HG03139 (cell line): Measurements from ENCODE around the gene C1QL2.

Experiments
- ATAC-seq: cut with Tn5 transposase; IDR thresholded peaks from one replicate; pipeline ENCODE4 v1.9.1; 2021; ENCODE audit not compliant: unreplicated experiment

Gene C1QL2

DNA sequence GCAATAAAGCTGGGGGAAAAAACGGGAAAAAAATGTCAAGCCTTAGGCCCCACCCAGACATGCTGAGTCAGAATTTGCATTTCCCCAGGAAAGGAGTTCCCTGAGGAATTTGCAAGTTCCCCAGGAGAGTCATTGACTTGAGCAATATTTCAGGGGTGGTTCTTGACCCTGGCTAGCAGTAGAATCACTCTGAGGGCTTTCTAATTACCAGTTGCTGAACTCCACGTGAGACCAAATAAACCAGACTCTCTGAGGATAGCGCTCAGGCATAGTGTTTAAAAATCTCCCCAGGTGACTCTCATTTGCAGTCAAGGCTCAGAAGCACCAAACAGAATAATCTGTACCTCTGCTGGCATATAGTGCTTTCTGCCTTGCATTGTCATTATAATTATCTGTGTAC, 48.7 kb downstream of the C1QL2 start:
- ATAC-seq: no peak

- no peak for ATAC-seq
Measured at GRCh38 chr2:119108186-119108585, 50.4 kb downstream of the C1QL2 start.

GRCh38 chr2:119106301-119106897, 52.2 kb downstream of the C1QL2 start:
- no peak for ATAC-seq
